ENCODE measurements around the gene PLCB1.

- TF ChIP-seq, protein P1, sequence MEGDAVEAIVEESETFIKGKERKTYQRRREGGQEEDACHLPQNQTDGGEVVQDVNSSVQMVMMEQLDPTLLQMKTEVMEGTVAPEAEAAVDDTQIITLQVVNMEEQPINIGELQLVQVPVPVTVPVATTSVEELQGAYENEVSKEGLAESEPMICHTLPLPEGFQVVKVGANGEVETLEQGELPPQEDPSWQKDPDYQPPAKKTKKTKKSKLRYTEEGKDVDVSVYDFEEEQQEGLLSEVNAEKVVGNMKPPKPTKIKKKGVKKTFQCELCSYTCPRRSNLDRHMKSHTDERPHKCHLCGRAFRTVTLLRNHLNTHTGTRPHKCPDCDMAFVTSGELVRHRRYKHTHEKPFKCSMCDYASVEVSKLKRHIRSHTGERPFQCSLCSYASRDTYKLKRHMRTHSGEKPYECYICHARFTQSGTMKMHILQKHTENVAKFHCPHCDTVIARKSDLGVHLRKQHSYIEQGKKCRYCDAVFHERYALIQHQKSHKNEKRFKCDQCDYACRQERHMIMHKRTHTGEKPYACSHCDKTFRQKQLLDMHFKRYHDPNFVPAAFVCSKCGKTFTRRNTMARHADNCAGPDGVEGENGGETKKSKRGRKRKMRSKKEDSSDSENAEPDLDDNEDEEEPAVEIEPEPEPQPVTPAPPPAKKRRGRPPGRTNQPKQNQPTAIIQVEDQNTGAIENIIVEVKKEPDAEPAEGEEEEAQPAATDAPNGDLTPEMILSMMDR (IDR thresholded peaks at IDR 0.05; ENCODE audit: insufficient read depth, low read depth, low read length) = no peak
- TF ChIP-seq EZH2 (IDR thresholded peaks at IDR 0.05; ENCODE audit: insufficient read depth, low read length) = no peak
Measured at GRCh38 chr20:8118760-8119159, 13.3 kb upstream of the PLCB1 start.

All from astrocyte (in vitro differentiated cells and primary cell).